GM19438 (cell line): ENCODE measurements around the gene GGA1.
"Not testable (repeated sequence)": the region's sequence is repeated elsewhere in the genome, so short reads cannot be mapped to it uniquely, and the experiment has no call there.

Source experiments
- ATAC-seq: cut with Tn5 transposase; IDR thresholded peaks from one replicate; pipeline ENCODE4 v1.9.1; 2021; ENCODE audit warnings: low read depth; ENCODE audit not compliant: unreplicated experiment

The GGA1 gene

DNA sequence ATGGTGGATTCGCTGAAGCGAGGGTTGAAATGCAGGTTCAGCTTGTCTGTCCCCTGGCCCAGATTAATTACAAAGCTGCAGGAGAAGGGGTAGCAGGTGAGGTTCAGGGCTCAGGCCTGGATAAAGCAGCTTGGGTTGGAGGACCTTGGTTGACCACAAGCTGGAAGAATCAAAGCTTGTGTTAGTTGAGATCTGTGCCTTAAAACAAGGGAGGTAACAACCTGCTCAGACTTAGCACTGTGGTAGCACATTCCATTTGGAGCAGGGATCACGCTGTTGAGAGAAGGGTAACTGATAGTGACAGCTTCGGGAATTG, 38.0 kb upstream of the GGA1 start:
- no peak for ATAC-seq

DNA sequence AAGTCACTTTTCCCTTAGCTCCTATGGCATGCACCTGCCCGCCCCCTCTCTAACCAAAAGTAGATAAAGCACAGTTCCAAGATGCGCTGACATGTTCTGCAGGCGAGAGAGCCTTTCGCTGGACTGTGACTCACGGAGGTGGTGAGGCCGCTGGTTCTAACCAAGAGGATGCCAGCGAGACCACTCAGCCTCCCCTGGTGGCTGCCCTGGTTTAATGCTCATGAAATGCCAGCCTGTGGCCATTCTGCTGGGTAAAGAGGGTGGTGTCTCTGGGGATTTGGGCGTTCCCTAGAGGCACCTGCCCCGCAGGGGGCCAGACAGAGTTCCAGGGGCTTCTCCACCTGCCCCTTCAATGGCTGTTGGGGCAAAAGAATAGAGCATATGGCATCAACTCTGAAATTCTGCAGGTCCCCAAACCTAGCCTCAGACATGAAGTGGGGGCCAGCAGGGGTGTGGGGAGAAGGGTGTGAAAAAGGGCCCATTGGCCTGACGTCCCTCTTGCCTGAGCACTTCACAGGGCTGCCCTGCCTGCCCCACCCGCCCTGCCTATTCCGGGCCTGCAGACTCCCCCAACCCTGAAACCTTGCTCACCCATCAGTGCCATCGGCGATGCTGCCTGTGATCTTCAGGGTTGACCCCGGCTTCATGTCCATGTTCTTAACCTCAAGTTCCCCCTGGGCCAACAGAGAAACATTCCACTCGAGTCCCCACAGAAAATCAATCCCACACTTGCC, 37.2 kb upstream of the GGA1 start:
- ATAC-seq = no peak

DNA sequence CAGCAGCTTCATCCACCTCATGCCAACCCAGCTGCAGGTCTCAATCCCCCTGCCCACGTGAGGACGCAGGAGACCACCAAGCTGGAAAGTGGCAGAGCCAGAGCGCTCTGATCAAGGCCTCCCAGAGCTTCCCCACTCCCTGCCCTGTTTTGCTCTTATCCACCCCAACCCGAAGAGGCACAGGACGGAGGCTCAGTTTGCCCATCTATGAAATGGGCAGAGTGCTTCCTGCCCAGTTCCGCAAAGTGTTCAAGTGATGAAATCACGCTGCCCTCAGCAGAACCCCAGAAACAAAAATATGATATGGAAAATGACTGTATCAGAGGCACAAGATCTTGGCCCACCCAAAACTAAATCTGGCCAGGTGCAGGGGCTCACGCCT, 36.7 kb upstream of the GGA1 start:
- no peak for ATAC-seq

DNA sequence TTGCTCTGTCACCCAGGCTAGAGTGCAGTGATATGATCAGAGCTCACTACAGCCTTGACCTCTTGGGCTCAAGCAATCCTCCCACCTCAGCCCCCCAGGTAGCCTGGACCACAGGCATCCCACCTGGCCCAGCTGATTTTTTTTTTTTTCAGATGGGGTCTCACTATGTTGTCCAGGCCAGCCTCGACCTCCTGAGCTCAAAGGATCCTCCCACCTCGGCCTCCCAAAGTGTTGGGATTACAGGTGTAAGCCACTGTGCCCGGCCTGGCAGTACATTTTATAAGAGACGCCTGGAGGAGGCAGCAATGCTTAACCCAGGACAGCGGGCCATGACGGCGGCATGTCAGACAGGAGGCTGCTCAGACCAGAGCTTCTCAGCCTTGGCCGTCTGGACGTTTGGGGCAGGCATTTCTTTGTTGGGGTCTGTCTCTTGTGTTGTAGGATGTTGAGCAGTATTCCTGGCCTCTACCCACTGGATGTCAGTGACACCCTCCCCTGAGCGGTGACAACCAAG, 33.1 kb upstream of the GGA1 start:
- no peak for ATAC-seq

DNA sequence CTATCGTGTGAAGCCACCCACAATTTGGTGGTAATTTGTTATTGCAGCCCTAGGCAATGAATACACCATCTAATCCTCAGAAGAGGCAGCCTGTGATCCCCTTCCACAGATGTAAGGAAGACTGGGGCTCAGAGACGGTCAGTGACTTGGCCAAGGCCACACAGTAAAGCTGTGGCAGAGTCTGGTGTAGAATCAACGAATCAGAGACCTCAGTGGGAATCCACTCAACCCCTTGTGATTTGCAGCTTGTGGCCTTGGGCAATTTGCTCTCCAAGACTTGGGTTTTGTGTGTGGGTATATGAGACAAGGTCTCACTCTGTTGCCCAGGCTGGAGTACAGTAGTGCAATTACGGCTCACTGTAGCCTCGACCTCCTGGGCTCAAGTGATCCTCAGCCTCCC, 30.6 kb upstream of the GGA1 start:
- ATAC-seq = no peak

DNA sequence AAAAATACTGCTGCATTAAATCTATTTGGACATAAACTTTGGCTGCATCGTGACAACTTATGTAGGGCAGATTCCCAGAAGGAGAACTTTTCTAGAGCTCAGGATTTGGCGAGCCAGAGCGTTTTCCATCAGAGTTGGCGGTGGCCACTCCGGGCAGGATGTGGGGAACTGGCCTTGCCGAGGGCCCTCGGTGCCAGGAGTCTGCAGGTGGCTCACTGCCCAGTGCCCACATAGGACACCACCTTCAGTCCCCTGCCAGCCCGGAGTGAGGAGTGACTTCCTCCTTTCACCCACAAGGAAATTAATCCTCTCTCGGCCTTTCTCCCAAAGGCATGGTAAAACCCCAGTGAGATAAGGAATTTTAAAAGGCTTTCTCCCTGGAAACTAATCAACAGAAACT, 27.1 kb upstream of the GGA1 start:
- ATAC-seq = no peak

GRCh38 chr22:37582526-37582925, 26.1 kb upstream of the GGA1 start:
- ATAC-seq = no peak

GRCh38 chr22:37588546-37589215, 20.0 kb upstream of the GGA1 start:
- ATAC-seq = no peak

DNA sequence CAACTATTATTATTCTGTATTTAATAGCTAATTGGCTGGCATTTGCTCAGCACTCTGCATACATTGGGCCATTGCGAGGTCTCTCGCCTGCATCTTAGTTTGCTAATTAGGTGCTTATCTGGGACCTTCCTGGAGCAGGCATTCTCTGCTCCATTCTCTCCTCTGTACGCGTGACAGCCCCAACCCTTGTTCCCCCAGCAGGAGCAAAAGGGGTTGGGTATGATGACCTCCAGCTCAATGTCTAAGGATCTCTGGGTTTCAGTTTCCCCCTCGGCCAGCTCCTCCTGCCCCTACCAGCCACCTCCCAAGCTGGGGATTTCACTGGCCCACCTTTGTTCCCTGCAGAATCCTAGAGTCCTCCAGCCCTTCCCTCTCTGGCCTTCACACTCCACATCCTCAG, 19.0 kb upstream of the GGA1 start:
- ATAC-seq = no peak

- ATAC-seq = not testable (repeated sequence)
Measured at GRCh38 chr22:37591081-37591480, 17.6 kb upstream of the GGA1 start.

GRCh38 chr22:37591823-37592404, 16.7 kb upstream of the GGA1 start:
- no peak for ATAC-seq

DNA sequence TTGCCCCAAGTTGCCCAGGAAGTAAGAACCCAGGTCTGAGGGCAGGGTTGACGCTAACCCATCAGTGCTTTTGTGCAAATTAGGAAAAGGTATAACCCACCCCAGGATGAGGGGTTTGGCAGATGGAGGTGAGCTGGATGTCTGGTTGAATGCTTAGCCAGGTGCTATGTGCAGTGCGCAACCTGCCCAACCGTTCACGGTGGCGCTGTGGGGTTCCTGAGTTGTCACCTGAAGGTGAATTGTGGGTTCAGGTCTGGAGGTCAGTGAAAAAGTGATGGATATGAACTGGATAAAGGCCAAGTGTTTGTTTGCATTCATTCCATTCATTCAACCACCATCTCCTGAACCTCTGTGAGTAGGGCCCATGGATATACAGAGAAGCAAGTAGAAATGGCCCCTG, 14.4 kb upstream of the GGA1 start:
- no peak for ATAC-seq

DNA sequence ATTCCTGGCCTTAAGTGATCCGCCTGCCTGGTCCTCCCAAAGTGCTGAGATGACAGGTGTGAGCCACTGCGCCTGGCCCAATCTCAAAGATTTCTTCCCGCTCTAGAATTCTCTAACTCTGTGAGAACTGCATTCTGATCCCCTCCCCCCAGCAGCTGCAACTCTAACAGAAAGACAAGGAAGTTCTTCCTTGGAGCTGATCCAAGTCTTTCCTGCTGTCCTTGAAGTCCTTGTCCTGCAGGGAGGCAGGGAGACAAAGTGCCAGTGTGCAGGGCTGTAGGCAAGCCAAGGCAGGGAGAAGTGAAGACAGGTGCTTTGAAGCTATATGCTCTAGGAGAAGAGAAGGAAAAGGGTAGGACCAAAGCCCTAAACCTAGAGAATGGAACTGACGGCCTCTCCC, 9.5 kb upstream of the GGA1 start:
- ATAC-seq = no peak

GRCh38 chr22:37601203-37601539, 7.5 kb upstream of the GGA1 start:
- ATAC-seq = no peak

DNA sequence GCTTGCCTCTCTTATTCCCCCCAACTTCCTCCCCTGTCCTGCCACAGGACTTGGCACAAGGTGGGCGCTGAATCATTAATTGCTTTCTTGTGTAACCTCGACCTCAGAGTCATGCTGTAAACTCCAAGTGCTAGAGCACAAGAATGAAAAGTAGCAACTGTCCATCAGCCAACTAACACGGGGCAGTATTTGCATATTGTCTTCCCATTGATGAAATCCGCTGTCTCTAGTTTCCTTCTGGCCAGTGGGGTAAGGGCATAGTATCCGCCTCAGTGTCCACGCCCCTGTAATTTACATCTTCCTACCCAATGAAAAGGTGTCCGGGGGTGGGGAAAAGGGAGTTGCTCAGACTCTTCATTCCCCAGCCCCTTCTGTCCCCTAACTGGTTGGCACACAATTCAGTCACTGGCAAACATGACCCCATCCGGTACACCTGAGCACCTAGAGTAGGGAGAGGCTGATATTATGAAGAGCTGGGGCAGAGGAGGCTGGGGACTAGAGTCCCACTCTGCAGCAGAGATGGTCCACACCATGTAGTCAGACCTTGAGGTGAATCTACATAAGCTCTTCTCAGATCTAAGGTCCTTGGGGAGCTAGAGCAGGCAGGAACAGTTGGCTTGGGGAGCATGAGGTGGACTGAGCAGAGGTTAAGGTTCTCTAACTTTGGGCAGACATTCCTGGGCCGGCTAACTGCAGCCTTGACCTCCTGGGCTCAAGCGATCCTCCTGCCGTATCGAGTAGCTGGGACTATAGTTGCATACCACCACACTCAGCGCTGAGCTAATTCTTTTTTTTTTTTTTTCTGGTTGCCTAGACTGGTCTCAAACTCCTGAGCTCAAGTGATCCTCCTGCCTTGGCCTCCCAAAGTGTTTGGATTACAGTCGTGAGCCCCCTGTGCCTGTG, 6.8 kb upstream of the GGA1 start:
- no peak for ATAC-seq

DNA sequence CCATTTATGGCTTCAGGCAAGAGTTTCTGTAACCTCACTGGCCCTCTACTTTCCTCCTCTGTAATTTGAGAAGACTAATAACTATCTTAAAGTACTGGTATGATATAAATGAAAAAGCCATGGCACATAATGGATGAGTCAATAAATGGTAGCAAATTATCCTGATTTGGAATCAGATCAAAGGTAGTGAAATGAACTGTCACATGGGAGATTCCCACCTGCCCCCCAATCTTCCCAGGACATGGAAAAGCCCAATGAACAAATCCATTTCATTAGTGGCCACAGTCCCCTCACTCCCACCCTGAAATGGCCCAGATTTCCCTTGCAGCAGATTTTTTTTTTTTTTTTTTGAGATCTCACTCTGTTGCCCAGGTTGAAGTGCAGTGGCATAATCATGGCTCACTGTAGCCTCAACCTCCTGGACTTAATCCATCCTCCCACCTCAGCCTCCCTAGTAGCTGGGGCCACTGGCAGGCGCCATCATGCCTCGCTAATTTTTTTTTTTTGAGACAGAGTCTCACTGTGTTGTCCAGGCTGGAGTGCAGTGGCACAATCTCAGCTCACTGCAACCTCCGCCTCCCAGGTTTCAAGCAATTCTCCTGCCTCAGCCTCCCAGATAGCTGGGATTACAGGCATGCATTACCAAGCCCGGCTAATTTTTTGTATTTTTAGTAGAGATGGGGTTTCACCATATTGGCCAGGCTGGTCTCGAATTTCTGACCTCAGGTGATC, 5.9 kb upstream of the GGA1 start:
- ATAC-seq = not testable (repeated sequence)

DNA sequence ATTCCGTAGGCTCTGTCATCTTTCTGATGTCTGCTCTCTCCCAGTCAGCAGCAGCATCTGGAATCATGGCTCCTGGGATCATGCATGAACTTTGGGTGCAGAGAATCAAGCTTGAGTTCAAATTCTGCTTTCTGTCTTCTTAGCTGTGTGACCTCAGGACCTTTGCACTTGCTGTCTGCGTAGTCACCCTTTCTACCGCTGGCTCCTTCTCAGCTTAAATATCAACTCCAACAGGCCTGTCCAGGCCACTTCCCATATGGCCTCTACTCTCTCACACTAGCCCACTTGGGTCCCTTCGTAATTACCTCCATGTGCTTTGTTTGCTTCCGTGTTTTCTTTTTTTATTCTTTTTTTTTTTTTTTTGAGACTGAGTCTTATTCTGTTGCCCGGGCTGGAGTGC, 4.6 kb upstream of the GGA1 start:
- ATAC-seq = no peak

- no peak for ATAC-seq
Measured at GRCh38 chr22:37604875-37605274, 3.8 kb upstream of the GGA1 start.

- no peak for ATAC-seq
Measured at GRCh38 chr22:37607010-37607934, 1.4 kb upstream of the GGA1 start.
